Measurements from ENCODE around the gene TFE3.

DNA sequence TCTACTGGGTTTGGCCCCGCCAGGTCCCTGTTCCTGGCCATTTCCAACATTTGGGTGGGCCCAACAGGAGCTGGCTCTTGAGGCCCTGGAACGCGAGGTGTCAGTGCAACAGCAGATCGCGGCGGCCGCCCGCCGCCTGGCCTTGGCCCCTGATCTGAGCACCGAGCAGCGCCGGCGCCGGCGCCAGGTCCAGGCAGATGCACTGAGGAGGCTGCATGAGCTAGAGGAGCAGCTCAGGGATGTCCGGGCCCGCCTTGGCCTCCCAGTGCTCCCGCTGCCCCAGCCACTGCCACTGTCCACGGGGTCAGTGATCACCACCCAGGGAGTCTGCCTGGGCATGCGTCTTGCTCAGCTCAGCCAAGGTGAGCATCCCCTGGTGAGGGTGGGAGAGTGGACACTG, 21.1 kb upstream of the TFE3 start:
- TF ChIP-seq, protein P1, sequence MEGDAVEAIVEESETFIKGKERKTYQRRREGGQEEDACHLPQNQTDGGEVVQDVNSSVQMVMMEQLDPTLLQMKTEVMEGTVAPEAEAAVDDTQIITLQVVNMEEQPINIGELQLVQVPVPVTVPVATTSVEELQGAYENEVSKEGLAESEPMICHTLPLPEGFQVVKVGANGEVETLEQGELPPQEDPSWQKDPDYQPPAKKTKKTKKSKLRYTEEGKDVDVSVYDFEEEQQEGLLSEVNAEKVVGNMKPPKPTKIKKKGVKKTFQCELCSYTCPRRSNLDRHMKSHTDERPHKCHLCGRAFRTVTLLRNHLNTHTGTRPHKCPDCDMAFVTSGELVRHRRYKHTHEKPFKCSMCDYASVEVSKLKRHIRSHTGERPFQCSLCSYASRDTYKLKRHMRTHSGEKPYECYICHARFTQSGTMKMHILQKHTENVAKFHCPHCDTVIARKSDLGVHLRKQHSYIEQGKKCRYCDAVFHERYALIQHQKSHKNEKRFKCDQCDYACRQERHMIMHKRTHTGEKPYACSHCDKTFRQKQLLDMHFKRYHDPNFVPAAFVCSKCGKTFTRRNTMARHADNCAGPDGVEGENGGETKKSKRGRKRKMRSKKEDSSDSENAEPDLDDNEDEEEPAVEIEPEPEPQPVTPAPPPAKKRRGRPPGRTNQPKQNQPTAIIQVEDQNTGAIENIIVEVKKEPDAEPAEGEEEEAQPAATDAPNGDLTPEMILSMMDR (IDR thresholded peaks at IDR 0.05), result no peak
- TF ChIP-seq POLR2A (IDR thresholded peaks at IDR 0.05), result no peak

Data from body of pancreas (tissue), 4 donors.